Esophagus squamous epithelium (tissue), 4 donors: Measurements from ENCODE around the gene RARB.

Experiments
- POLR2A ChIP-seq, 4 donors: fragments of 450-650 bp; IDR thresholded peaks; one replicate each; pipeline ENCODE4 v1.6.1; 2017; ENCODE audit warnings: antibody characterized with exemption in 4 of 4, mild to moderate bottlenecking in 4 of 4, moderate library complexity in 3 of 4
- TF ChIP-seq, protein P1 (sequence below), 6 experiments: fragments of 450-650 bp in 4 of 6; fragments of 200-600 bp in 2 of 6; sonication (generic) in 2 of 6; IDR thresholded peaks; one replicate each; pipeline ENCODE4 v1.5.1; 2016 to 2019; ENCODE audit warnings: antibody characterized with exemption in 6 of 6, mild to moderate bottlenecking in 4 of 6, moderate library complexity in 4 of 6

DNA sequence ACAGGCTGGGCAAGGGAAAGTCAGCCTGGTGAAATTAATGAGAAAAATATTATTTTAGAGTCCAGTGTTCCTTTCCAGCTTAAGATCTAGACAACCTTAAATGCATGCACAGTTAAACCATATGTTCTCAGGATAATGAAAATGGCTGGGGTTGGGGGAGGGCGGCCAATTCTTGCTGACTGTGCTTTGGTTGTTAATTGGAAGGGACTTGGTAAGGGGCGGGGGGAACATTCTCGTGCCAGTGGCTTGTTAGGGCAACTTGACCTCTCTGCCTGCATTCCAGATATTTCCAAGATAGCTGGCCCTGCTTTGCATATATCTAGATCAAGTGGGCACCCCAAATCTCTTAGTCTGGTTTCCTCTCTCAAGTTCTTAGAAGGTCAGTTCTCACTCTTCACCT, 124.2 kb downstream of the RARB start:
- TF ChIP-seq, protein P1, sequence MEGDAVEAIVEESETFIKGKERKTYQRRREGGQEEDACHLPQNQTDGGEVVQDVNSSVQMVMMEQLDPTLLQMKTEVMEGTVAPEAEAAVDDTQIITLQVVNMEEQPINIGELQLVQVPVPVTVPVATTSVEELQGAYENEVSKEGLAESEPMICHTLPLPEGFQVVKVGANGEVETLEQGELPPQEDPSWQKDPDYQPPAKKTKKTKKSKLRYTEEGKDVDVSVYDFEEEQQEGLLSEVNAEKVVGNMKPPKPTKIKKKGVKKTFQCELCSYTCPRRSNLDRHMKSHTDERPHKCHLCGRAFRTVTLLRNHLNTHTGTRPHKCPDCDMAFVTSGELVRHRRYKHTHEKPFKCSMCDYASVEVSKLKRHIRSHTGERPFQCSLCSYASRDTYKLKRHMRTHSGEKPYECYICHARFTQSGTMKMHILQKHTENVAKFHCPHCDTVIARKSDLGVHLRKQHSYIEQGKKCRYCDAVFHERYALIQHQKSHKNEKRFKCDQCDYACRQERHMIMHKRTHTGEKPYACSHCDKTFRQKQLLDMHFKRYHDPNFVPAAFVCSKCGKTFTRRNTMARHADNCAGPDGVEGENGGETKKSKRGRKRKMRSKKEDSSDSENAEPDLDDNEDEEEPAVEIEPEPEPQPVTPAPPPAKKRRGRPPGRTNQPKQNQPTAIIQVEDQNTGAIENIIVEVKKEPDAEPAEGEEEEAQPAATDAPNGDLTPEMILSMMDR (IDR thresholded peaks at IDR 0.05) = no peak
- no peak for TF ChIP-seq POLR2A (IDR thresholded peaks at IDR 0.05)
